IMR-90 (cell line): ENCODE results near the gene HPN. TPM values are rescaled to one million over a fixed set of nuclear protein-coding genes. Genes with fewer than 3 reads are reported as not detected.
"Not testable (repeated sequence)": the region's sequence is repeated elsewhere in the genome, so short reads cannot be mapped to it uniquely, and the experiment has no call there.

Source experiments
- ATAC-seq: fragments of 200-7000 bp; cut with Tn5 transposase; 2 replicates; pipeline ENCODE4 v1.9.1; 2020; ENCODE audit warnings: low read depth, mild to moderate bottlenecking, moderate library complexity
- BruUV-seq: library from RNA; stranded (reverse); fragments of 400-500 nt; replicated peaks from 2 replicates; lab custom pipeline; 2021; lab: Mats Ljungman, UMichigan
- CTCF ChIA-PET: fragments of 300-600 bp; formaldehyde crosslinking; extraction: SDS; loops from one replicate; lab custom pipeline; 2021; ENCODE audit warnings: antibody characterized with exemption; lab: Yijun Ruan, JAX
- POLR2A ChIA-PET: fragments of 300-600 bp; sonication (Branson Sonifier 250); formaldehyde crosslinking; loops from one replicate; lab custom pipeline; 2022; ENCODE audit warnings: antibody characterized with exemption; ENCODE audit not compliant: unreplicated experiment; lab: Charles Lee
- DNase-seq: peaks from one replicate; pipeline ENCODE4 v3.0.0; 2013
- H2AFZ ChIP-seq: replicated peaks from 2 replicates; pipeline ENCODE3; 2013; ENCODE audit warnings: low read length, mild to moderate bottlenecking; ENCODE audit not compliant: poor library complexity
- H2AK5ac ChIP-seq: 2 replicates; pipeline ENCODE4 v1.6.1; 2013; ENCODE audit warnings: low read depth, low read length, inconsistent platforms
- H2AK9ac ChIP-seq: replicated peaks from 2 replicates; pipeline ENCODE3; 2013; ENCODE audit warnings: mild to moderate bottlenecking, low read depth, low read length, moderate library complexity; ENCODE audit not compliant: poor library complexity
- H2BK120ac ChIP-seq: 2 replicates; pipeline ENCODE4 v1.6.1; 2013; ENCODE audit warnings: low read depth, low read length, inconsistent platforms
- H2BK15ac ChIP-seq: 3 replicates; pipeline ENCODE4 v1.6.1; 2013; ENCODE audit warnings: low read depth, low read length, inconsistent platforms
- H2BK20ac ChIP-seq: 2 replicates; pipeline ENCODE4 v1.6.1; 2013; ENCODE audit warnings: low read depth, mild to moderate bottlenecking, inconsistent platforms, low read length, moderate library complexity
- H2BK5ac ChIP-seq: 2 replicates; pipeline ENCODE4 v1.6.1; 2013; ENCODE audit warnings: mild to moderate bottlenecking, low read depth, low read length, inconsistent platforms; ENCODE audit not compliant: poor library complexity, severe bottlenecking
- H3K14ac ChIP-seq: replicated peaks from 2 replicates; pipeline ENCODE4 v1.6.1; 2013; ENCODE audit warnings: low read depth, low read length, inconsistent platforms
- H3K18ac ChIP-seq: 2 replicates; pipeline ENCODE4 v1.6.1; 2013; ENCODE audit warnings: low read depth, low read length, control low read depth
- H3K23ac ChIP-seq: 2 replicates; pipeline ENCODE4 v1.6.1; 2013; ENCODE audit warnings: low read depth, low read length, inconsistent platforms
- H3K27ac ChIP-seq: 2 replicates; pipeline ENCODE4 v1.5.1; 2013; ENCODE audit warnings: mild to moderate bottlenecking, control low read depth, low read length; ENCODE audit not compliant: insufficient read depth
- H3K27me3 ChIP-seq: 2 replicates; pipeline ENCODE4 v1.6.1; 2013; ENCODE audit warnings: low read length; ENCODE audit not compliant: control insufficient read depth, insufficient read depth
- H3K36me3 ChIP-seq: 2 replicates; pipeline ENCODE4 v1.6.1; 2013; ENCODE audit warnings: low read length, mixed read lengths; ENCODE audit not compliant: control insufficient read depth, insufficient read depth
- H3K4ac ChIP-seq: 2 replicates; pipeline ENCODE4 v1.6.1; 2013; ENCODE audit warnings: low read depth, low read length, inconsistent platforms
- H3K4me1 ChIP-seq: 2 replicates; pipeline ENCODE4 v1.6.1; 2013; ENCODE audit warnings: low read length, mixed read lengths; ENCODE audit not compliant: control insufficient read depth, insufficient read depth
- H3K4me2 ChIP-seq: 2 replicates; pipeline ENCODE4 v1.6.1; 2013; ENCODE audit warnings: low read depth, mild to moderate bottlenecking, control low read depth, low read length, moderate library complexity
- H3K4me3 ChIP-seq: 2 replicates; pipeline ENCODE4 v1.5.1; 2013; ENCODE audit warnings: low read depth, mild to moderate bottlenecking, control low read depth, low read length, moderate library complexity; ENCODE audit not compliant: insufficient read depth
- H3K56ac ChIP-seq: 2 replicates; pipeline ENCODE4 v1.6.1; 2013; ENCODE audit warnings: low read length, inconsistent platforms; ENCODE audit not compliant: insufficient read depth; ENCODE audit errors: extremely low read depth
- H3K79me1 ChIP-seq, 2 experiments: 2 replicates each; pipeline ENCODE4 v1.6.1; 2013; ENCODE audit warnings: low read length in 2 of 2, inconsistent platforms in 1 of 2, low read depth in 1 of 2
- H3K9ac ChIP-seq: 2 replicates; pipeline ENCODE4 v1.6.1; 2013; ENCODE audit warnings: low read depth, low read length, control low read depth
- H3K9me1 ChIP-seq: 2 replicates; pipeline ENCODE4 v1.6.1; 2013; ENCODE audit warnings: low read length, inconsistent platforms; ENCODE audit not compliant: insufficient read depth
- H3K9me3 ChIP-seq: 2 replicates; pipeline ENCODE4 v1.6.1; 2013; ENCODE audit warnings: low read length; ENCODE audit not compliant: control insufficient read depth, insufficient read depth
- H4K20me1 ChIP-seq: 2 replicates; pipeline ENCODE4 v1.6.1; 2013; ENCODE audit warnings: low read length, inconsistent platforms; ENCODE audit not compliant: insufficient read depth
- H4K5ac ChIP-seq: 2 replicates; pipeline ENCODE4 v1.6.1; 2013; ENCODE audit warnings: mild to moderate bottlenecking, low read depth, low read length, control low read depth
- H4K8ac ChIP-seq, 2 experiments: 2 replicates each; pipeline ENCODE4 v1.6.1; 2013; ENCODE audit warnings: low read depth in 2 of 2, low read length in 2 of 2, control low read depth in 1 of 2, inconsistent platforms in 1 of 2
- H4K91ac ChIP-seq: 2 replicates; pipeline ENCODE4 v1.6.1; 2013; ENCODE audit warnings: low read depth, low read length, inconsistent platforms; ENCODE audit not compliant: insufficient read depth
- BHLHE40 ChIP-seq: fragments of 150-350 bp; IDR thresholded peaks from 2 replicates; pipeline ENCODE4 v1.6.1; 2016; ENCODE audit warnings: mild to moderate bottlenecking, low read depth, low read length
- RAD21 ChIP-seq: IDR thresholded peaks from 2 replicates; pipeline ENCODE4 v1.6.1; 2012; ENCODE audit warnings: low read length, improper control_type of control experiment
- RCOR1 ChIP-seq: IDR thresholded peaks from 2 replicates; pipeline ENCODE4 v1.6.1; 2012; ENCODE audit warnings: mild to moderate bottlenecking, low read length, improper control_type of control experiment; ENCODE audit not compliant: insufficient replicate concordance
- RFX5 ChIP-seq: IDR thresholded peaks from 2 replicates; pipeline ENCODE4 v1.8.0; 2012; ENCODE audit warnings: low read depth, mild to moderate bottlenecking, low read length, moderate library complexity
- SMC3 ChIP-seq: fragments of 150-350 bp; IDR thresholded peaks from 2 replicates; pipeline ENCODE4 v1.6.1; 2016; ENCODE audit warnings: low read depth, mild to moderate bottlenecking, antibody characterized with exemption, low read length, moderate library complexity
- WGBS, 2 experiments: methylation state at CpG; one replicate each; pipeline versions ENCODE4 v1.1.5 to v1.1.7; 2013; ENCODE audit warnings: missing lambda C conversion rate in 2 of 2; ENCODE audit not compliant: insufficient read length in 1 of 2; ENCODE audit errors: extremely low coverage in 2 of 2; 5-methylcytosine and 5-hydroxymethylcytosine counted together
- dilution Hi-C: fragments of 300-500 bp; cut with HindIII; formaldehyde crosslinking; loops from one replicate; pipeline ENCODE4 v1.14.3; 2018; ENCODE audit warnings: low sequenced_read_pairs; ENCODE audit not compliant: unreplicated experiment
- in situ Hi-C: fragments of 300-500 bp; cut with MboI; formaldehyde crosslinking; loops from 3 replicates; pipeline ENCODE4 v1.14.3; 2019; ENCODE audit warnings: low sequenced_read_pairs, inconsistent platforms, mixed read lengths
- intact Hi-C: fragments of 100-400 bp; cut with micrococcal nuclease; formaldehyde crosslinking; loops from 2 replicates; pipeline ENCODE4 v1.10.0; 2022
- polyA plus RNA-seq, 3 experiments: library from polyadenylated mRNA; depleted of rRNA; stranded (reverse); fragments of >200 nt; gene quantifications; 2 replicates each; pipeline ENCODE4 v1.2.3, GENCODE V29; 2012; ENCODE audit warnings: low replicate concordance in 1 of 3
- total RNA-seq: library from RNA; depleted of rRNA; stranded (reverse); fragments of >200 nt; gene quantifications from 2 replicates; pipeline ENCODE4 v1.2.3, GENCODE V29; 2012
- TF ChIP-seq, protein P1 (sequence below): fragments of 150-350 bp; IDR thresholded peaks from 2 replicates; pipeline ENCODE4 v1.6.1; 2016; ENCODE audit warnings: low read depth, mild to moderate bottlenecking, low read length, moderate library complexity, borderline replicate concordance

Gene HPN
- total and polyA plus RNA-seq, 2 of the 4 experiments (the other 2 are of a cell fraction) = not detected

DNA sequence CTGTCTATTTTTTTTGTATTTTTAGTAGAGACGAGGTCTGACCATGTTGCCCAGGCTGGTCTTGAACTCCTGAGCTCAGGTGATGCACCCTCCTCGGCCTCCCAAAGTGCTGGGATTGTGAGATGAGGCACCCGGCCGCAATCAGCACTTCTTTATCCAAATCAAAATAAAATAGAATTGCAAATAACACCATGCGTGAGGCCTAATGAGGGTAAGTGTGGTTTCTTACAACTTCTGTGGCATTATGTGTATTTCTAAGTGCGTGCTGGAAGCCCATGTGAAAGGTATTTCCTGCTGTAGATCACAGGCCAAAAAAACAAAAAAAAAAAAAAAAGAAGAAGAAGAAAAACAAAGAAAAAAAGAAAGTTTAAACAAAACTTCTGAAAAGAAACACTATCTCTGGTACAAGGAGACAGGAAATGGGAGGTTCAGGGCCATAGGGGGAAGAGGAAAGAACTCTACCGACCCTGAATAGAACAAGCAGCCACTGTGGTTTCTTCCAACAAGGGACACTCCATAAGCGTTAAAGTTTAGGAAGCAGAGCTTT, 44.4 kb upstream of the HPN start:
- CTCF ChIA-PET = no interaction called here
- no peak overlapping the region for H4K5ac ChIP-seq
- no peak overlapping the region for H2BK15ac ChIP-seq
- ATAC-seq (no peak), DNase-seq (no peak)
- H3K4me3 ChIP-seq = no peak overlapping the region
- H2BK5ac ChIP-seq = no peak overlapping the region
- H3K18ac ChIP-seq = no peak overlapping the region
- intact Hi-C loops = no loop called here
- peaks cover 2% of the 10 kb centered on the region; the same call in 1 of the 2 replicates for H3K9me3 ChIP-seq
- WGBS, 2 experiments = 60% methylated on average over 1 of the region's 8 CpGs; no CpG with 5 or more reads in 1 of the 2 experiments
- no peak overlapping the region for H2BK20ac ChIP-seq
- peak overlapping the region; percentile 38 for H2AK9ac ChIP-seq
- no peak overlapping the region for H3K4ac ChIP-seq
- no peak overlapping the region for H4K8ac ChIP-seq
- dilution Hi-C loops = no loop called here
- no peaks in the 10 kb centered on the region for H3K27me3 ChIP-seq
- no peak overlapping the region for H4K91ac ChIP-seq
- 0 out of 2 replicates have a peak overlapping the region, but pooled peaks have one; percentile 63 for H3K14ac ChIP-seq
- H3K9ac ChIP-seq = no peak overlapping the region
- peaks cover 7% of the 10 kb centered on the region for H3K4me1 ChIP-seq
- H3K23ac ChIP-seq = no peak overlapping the region
- peaks cover 5% of the 10 kb centered on the region; the same call in 1 of the 2 replicates for H3K9me1 ChIP-seq
- H2AK5ac ChIP-seq = no peak overlapping the region
- in situ Hi-C loops = no loop called here
- POLR2A ChIA-PET = no interaction called here
- H3K79me1 ChIP-seq = peaks cover 4 to 23% of the 10 kb centered on the region in 2 experiments; a peak in 2 of 4 replicates
- no peak overlapping the region for H2BK120ac ChIP-seq
- no TSS peak for BruUV-seq
- H3K36me3 ChIP-seq = peaks cover 3% of the 10 kb centered on the region; the same call in 1 of the 2 replicates
- H3K4me2 ChIP-seq = no peak overlapping the region
- no peak overlapping the region for H2AFZ ChIP-seq
- H3K56ac ChIP-seq = no peak overlapping the region
- H3K27ac ChIP-seq = no peak overlapping the region
- no peak for TF ChIP-seq RAD21
- no peak for TF ChIP-seq RCOR1
- TF ChIP-seq SMC3 = no peak
- TF ChIP-seq RFX5 = no peak
- TF ChIP-seq BHLHE40 = no peak
- TF ChIP-seq, protein P1, sequence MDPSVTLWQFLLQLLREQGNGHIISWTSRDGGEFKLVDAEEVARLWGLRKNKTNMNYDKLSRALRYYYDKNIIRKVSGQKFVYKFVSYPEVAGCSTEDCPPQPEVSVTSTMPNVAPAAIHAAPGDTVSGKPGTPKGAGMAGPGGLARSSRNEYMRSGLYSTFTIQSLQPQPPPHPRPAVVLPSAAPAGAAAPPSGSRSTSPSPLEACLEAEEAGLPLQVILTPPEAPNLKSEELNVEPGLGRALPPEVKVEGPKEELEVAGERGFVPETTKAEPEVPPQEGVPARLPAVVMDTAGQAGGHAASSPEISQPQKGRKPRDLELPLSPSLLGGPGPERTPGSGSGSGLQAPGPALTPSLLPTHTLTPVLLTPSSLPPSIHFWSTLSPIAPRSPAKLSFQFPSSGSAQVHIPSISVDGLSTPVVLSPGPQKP = no peak
- H4K20me1 ChIP-seq = peaks cover 12% of the 10 kb centered on the region; the same call in 1 of the 2 replicates

DNA sequence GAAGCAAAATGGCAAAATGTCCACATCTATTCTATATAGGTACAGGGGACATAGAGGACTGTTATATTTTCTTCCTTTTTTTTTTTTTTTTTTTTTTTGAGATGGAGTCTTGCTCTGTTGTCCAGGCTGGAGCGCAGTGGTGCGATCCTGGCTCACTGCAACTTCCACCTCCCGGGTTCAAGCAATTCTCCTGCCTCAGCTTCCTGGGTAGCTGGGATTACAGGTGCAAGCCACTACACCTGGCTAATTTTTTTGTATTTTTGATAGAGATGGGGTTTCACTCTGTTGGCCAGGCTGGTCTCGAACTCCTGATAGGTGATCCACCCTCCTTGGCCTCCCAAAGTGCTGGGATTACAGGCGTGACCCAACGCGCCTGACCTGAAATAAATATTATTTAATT, 43.3 kb upstream of the HPN start:
- peaks cover 11 to 34% of the 10 kb centered on the region in 2 experiments for H3K79me1 ChIP-seq
- H2AFZ ChIP-seq, H4K91ac ChIP-seq, H2AK9ac ChIP-seq, H3K4me2 ChIP-seq, CTCF ChIA-PET, H3K9ac ChIP-seq, H3K56ac ChIP-seq, in situ Hi-C loops, H4K8ac ChIP-seq, H3K27me3 ChIP-seq, POLR2A ChIA-PET, BruUV-seq, dilution Hi-C loops, H2BK15ac ChIP-seq, H3K14ac ChIP-seq, H3K9me3 ChIP-seq, ATAC-seq, intact Hi-C loops, H3K27ac ChIP-seq, H2AK5ac ChIP-seq, H3K23ac ChIP-seq, H2BK20ac ChIP-seq, H3K4ac ChIP-seq, H2BK120ac ChIP-seq, H3K9me1 ChIP-seq, H2BK5ac ChIP-seq, H3K4me3 ChIP-seq, H3K36me3 ChIP-seq, H4K5ac ChIP-seq, DNase-seq, H3K18ac ChIP-seq: not testable (repeated sequence)
- peaks cover 11% of the 10 kb centered on the region for H3K4me1 ChIP-seq
- H4K20me1 ChIP-seq = peaks cover 20% of the 10 kb centered on the region
- WGBS, 2 experiments = no CpG with 5 or more reads among the region's 7 CpGs
